H1 (cell line): ENCODE measurements around the gene DAZAP1. TPM values are rescaled to one million over a fixed set of nuclear protein-coding genes. Genes with fewer than 3 reads are reported as not detected.

ENCODE experiments used
- ASH2L ChIP-seq: fragments of 200-600, 300-600 bp; sonication (generic); IDR thresholded peaks from one replicate; pipeline ENCODE4 v1.7.1; 2017; ENCODE audit warnings: low read length
- ATF2 ChIP-seq: IDR thresholded peaks from 2 replicates; pipeline ENCODE4 v1.6.1; 2012; ENCODE audit warnings: low read length, inconsistent platforms
- BCL11A ChIP-seq, 2 experiments: IDR thresholded peaks; one replicate each; pipeline ENCODE4 v1.6.1; 2011; ENCODE audit warnings: low read depth in 2 of 2, low read length in 2 of 2, mild to moderate bottlenecking in 2 of 2
- CBX5 ChIP-seq: fragments of 300-800, 300-1000 bp; sonication (generic); IDR thresholded peaks from 2 replicates; pipeline ENCODE4 v1.7.1; 2016; ENCODE audit warnings: antibody characterized with exemption, low read length, low read depth
- CBX8 ChIP-seq: fragments of 300-800, 300-1000 bp; sonication (generic); IDR thresholded peaks from 2 replicates; pipeline ENCODE4 v1.7.1; 2016; ENCODE audit warnings: low read depth, low read length, borderline replicate concordance
- CHD1 ChIP-seq: IDR thresholded peaks from 2 replicates; pipeline ENCODE4 v1.6.1; 2012; ENCODE audit warnings: low read depth, low read length, improper control_type of control experiment
- E2F6 ChIP-seq: IDR thresholded peaks from 2 replicates; pipeline ENCODE4 v1.6.1; 2012; ENCODE audit warnings: inconsistent platforms
- EP300 ChIP-seq, 2 experiments: IDR thresholded peaks; 1 replicate in 1 of 2; 2 replicates in 1 of 2; pipeline ENCODE4 v1.6.1; 2011 to 2012; ENCODE audit warnings: low read depth in 2 of 2, low read length in 2 of 2, mild to moderate bottlenecking in 2 of 2, borderline replicate concordance in 1 of 2, inconsistent platforms in 1 of 2, moderate library complexity in 1 of 2
- RBBP5 ChIP-seq: IDR thresholded peaks from 2 replicates; pipeline ENCODE4 v1.7.1; 2012; ENCODE audit warnings: low read depth, mild to moderate bottlenecking, inconsistent platforms, low read length, moderate library complexity, borderline replicate concordance
- RFX5 ChIP-seq: IDR thresholded peaks from 2 replicates; pipeline ENCODE4 v1.6.1; 2011; ENCODE audit warnings: low read depth, low read length, improper control_type of control experiment, borderline replicate concordance
- SAP30 ChIP-seq: fragments of 300-600 bp; sonication (generic); IDR thresholded peaks from 2 replicates; pipeline ENCODE4 v1.7.1; 2012; ENCODE audit warnings: low read length, moderate library complexity, mild to moderate bottlenecking, inconsistent platforms; ENCODE audit not compliant: insufficient read depth, insufficient replicate concordance
- TAF7 ChIP-seq: optimal IDR thresholded peaks from 2 replicates; pipeline ENCODE3; 2011; ENCODE audit warnings: low read depth, mild to moderate bottlenecking, inconsistent platforms, low read length, moderate library complexity, borderline replicate concordance
- TBP ChIP-seq: IDR thresholded peaks from 2 replicates; pipeline ENCODE4 v1.6.1; 2011; ENCODE audit warnings: low read depth, low read length, improper control_type of control experiment
- TEAD4 ChIP-seq: IDR thresholded peaks from 2 replicates; pipeline ENCODE4 v1.6.1; 2012; ENCODE audit warnings: low read depth, low read length, inconsistent platforms, mixed read lengths
- YY1 ChIP-seq: IDR thresholded peaks from 2 replicates; pipeline ENCODE4 v1.6.1; 2011; ENCODE audit warnings: low read depth, mild to moderate bottlenecking, low read length
- polyA plus RNA-seq, 7 experiments: library from polyadenylated mRNA; depleted of rRNA in 3 of 7; stranded (reverse) in 5 of 7; unstranded in 2 of 7; fragments of >200 nt in 5 of 7; fragments of 200-250 nt in 2 of 7; gene quantifications; 1 replicate in 5 of 7; 2 replicates in 1 of 7; 4 replicates in 1 of 7; pipeline versions ENCODE4 v1.2.1 to v1.2.3, GENCODE V29; 2011 to 2013; ENCODE audit warnings: missing spikeins in 2 of 7, mixed read lengths in 2 of 7
- total RNA-seq: library from RNA; stranded (reverse); fragmentation: NEBNext Ultra II Directional; extraction: Animal tissue kit (Norgen Biotek cat#: 25700); gene quantifications from 2 replicates; pipeline ENCODE4 v1.2.1, GENCODE V29; 2021
- TF ChIP-seq, protein P1 (sequence below): IDR thresholded peaks from 2 replicates; pipeline ENCODE4 v1.6.1; 2011; ENCODE audit warnings: low read length, improper control_type of control experiment

DAZAP1 gene
- total and polyA plus RNA-seq, 2 of the 8 experiments (the other 6 are each of a cell fraction or from before 2014, with no cell fraction given), result 79.6 to 341 TPM

- peak; percentile 43; the same call in 1 of the 2 replicates for TF ChIP-seq E2F6
- no peak for TF ChIP-seq SAP30
- peak; percentile 99 for TF ChIP-seq TBP
- TF ChIP-seq ATF2, result peak; percentile 84; the same call in 1 of the 2 replicates
- TF ChIP-seq CBX5, result no peak
- TF ChIP-seq RBBP5, result peak; percentile 91
- TF ChIP-seq CBX8, result no peak
- TF ChIP-seq ASH2L, result peak; percentile 100
- no peak for TF ChIP-seq RFX5
- no peak for TF ChIP-seq BCL11A (IDR thresholded peaks at IDR 0.05; ENCODE audit: low read depth in 2 of 2, low read length in 2 of 2)
- TF ChIP-seq TEAD4, result peak; percentile 76
- TF ChIP-seq TAF7, result peak; percentile 77
- peak; percentile 97 for TF ChIP-seq YY1
- TF ChIP-seq, protein P1, sequence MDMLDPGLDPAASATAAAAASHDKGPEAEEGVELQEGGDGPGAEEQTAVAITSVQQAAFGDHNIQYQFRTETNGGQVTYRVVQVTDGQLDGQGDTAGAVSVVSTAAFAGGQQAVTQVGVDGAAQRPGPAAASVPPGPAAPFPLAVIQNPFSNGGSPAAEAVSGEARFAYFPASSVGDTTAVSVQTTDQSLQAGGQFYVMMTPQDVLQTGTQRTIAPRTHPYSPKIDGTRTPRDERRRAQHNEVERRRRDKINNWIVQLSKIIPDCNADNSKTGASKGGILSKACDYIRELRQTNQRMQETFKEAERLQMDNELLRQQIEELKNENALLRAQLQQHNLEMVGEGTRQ, result 0 out of 2 replicates have a peak, but pooled peaks have one; percentile 32
- peak; percentile 43 to 91 for TF ChIP-seq EP300 (IDR thresholded peaks at IDR 0.05; ENCODE audit: borderline replicate concordance in 1 of 2, low read depth in 2 of 2, low read length in 2 of 2)
- no peak for TF ChIP-seq CHD1
These were observed 23.9 kb upstream of the DAZAP1 start, which contains the start of gene NDUFS7 (continued) for GRCh38 chr19:1383312-1384084.
